SKM-1 (cell line): ENCODE measurements around the gene NAP1L1.

Source experiments
- DNase-seq: peaks from one replicate; lab custom pipeline; 2025; ENCODE audit not compliant: unreplicated experiment; lab: John Stamatoyannopoulos, UW

NAP1L1 gene

DNA sequence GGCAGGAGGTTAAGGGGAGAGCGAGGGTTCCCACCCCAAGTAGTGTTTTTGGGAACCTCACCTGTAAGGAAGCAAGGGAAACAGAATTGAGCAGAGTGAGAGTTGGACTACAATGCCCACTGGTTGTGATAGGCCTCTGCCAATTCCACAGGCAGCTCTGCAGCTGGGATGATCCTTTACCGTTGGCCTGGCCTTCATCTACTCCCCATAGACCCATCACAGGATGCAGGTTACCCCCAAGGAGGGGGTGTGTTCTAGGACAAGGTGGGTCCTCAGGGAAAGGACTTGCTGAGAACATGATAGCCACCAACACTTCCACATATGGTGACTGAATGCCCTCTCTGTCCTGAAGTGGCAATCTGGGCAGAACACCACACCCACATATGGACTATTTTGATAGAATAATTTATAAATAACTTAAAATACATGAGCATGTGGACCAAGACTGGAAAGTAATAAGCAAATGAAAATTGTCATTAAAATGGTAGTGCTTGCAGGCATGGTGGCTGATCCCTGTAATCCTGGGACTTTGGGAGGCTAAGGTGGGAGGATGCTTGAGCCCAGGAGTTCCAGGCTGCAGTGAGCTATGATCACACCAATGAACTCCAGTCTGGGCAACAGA, 61.3 kb downstream of the NAP1L1 start:
- DNase-seq = no peak

DNA sequence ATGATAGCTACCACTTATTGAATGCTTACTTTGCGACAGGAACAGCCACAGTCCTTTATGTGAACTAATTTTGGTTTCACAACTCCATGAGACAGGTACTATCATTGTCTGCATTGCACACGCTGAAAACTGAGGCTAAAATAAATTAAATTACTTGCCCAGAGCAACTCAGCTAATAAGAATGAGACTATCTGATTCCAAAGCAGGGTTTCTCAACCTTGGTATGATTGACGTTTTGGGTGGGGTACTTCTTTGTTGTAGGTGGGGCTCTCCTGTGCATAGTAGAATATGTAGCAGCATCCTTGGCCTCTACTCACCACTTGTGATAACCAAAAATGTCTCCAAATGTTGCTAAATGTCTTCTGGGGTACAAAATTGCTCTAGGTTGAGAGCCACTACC, 62.0 kb downstream of the NAP1L1 start:
- DNase-seq = no peak

DNA sequence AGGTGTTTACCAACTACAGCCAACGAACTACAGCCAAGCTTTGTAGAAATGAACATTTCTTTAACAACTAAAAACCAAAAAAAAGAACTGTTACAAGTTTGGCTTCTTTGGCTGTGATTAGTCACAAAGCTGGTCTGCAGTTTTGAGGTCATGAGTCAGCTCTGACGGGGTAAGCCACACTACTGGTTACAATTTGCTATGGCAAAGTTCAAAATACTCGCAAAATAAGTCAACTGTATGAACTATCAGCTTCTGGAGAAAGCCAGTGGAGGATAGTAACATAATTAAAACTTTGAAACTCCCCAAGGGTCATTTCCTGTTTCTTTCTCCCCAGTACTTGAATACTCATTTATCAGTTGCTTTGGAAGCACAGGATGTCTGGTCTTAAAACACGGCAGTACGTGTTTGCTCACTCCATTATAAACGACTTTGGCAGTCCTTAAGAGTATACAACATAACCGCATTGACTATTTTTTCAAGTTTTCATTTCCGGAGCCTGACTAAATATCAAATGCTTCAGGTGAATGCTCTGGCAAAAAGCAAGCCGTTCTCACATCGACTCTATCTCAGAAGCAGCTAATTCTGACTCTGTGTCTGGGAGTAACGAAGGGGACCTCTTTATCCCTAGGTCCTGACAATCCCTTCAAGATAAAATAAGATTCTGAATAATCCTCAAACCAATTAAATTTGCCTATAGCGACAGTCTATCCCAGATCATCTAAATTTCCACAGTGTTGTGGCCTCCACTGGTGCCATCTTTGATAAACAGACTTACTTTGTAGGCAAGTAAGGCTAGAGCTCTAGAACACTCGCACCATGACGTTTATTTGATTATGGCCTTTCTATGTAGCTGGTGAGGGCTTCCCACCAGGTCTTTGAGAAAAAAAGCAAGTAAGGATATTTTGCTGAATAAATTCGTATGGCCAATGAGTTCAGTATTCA, 63.5 kb downstream of the NAP1L1 start:
- DNase-seq = no peak

DNA sequence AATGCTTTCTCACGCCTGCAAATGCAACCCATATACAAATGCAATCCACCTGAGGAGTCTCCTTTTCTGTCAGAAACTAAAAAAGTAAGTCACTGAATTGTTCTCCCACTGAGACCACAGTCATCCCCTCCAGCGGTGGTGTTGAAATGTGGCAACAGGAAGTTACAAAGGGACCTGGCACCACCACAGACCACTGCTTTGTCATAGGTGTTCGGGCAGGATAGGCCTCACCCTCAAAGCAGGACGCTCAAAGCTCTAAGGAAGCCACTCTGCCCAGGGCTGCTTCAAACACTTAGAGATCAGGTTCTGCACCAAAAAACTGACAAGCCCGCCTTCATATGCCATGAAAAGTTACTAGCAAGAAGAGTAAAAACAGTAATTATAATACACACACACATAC, 64.2 kb downstream of the NAP1L1 start:
- DNase-seq = peak; percentile 26

DNA sequence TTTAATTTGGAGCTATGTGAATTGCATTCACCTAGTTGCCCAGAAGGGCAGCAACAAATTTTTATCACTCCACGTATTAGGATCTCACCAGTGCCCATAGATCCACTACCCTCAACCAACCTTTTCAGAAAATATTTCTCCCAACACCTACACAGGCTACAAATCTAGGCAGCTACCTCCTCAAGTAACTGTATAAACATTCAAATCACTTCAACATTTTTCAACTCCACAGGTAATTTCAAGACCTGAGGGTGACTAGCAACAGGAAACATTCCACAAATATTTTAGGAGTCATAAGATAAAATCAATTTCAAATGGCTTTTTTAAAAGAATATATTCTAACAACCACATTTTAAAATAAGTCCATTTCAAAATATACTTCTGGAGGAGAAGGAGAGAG, 65.8 kb downstream of the NAP1L1 start:
- no peak for DNase-seq

DNA sequence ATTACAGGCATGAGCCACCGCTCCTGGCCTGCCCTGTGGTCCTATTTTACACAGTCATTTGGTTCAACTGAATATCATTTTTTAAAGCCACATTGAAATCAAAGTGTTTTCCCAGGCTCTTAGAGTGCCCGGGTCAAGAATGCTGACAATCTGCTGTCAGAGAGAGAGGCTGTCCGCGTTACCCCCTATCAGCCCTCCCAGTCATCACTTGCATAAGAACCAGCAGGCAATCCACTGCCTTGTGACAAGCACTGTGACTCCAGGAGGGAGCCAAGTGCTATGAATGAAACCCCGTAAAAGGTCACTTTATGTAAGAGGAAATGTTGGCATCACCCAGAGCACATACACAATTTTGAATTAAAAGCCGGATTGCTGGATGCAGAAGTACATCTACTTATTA, 66.4 kb downstream of the NAP1L1 start:
- no peak for DNase-seq

DNA sequence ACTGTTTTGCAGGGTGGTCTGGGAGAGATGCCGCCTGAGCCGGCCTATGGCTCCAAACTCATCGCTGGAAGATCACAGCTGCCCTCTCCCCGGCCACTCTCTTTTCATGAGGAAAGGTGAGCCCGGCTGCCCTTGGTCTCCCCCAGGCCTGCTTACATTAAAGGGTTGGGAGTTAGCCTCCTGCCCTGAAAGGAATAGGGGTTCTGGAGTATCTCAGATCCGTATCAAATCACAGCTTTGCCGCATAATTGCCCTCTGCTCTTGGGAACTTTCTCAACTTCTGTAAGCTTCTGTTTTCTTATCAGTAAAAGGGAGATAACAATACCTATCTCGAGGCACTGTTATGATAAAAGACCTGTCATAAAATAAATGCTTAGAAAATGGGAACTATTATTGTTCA, 70.5 kb downstream of the NAP1L1 start:
- DNase-seq = no peak

DNA sequence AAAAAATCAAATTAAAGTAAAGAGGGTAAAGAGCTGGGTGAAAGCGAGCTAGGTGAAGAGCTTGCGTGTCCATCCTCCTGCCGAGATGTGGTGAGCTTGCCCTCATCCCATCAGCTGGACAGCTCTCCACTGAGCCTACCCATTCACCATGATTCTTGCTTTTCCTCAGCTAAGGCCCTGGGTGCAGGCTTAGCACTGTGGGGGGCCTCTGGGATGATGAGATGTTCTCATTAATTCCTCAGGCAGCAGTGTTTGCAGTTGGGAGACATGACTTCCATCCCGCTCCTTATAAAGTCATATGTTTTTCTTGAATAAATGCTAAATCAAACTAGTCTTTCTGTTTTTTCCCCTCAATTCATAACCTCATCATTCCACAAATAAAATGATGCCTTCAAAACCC, 70.9 kb downstream of the NAP1L1 start:
- no peak for DNase-seq

DNA sequence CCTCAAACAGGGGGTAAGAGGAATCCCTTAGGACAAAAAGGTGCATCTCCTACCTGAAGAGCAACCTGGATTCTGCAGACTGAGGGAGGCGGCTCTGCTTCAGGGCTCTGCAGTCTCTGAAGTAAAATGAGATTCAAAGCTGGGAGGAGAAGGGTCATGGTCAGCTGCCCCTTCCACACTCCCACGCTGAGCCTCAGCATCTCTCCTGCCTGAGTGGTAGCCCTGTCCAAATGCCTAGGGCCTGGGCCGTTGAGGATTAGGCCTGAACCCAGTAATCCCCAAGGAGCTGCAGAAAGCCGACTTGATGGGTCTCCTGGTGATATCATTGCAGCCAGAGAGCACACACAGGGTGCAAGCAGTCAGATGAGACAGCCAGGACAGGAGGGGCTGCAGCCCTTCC, 71.8 kb downstream of the NAP1L1 start:
- no peak for DNase-seq

DNA sequence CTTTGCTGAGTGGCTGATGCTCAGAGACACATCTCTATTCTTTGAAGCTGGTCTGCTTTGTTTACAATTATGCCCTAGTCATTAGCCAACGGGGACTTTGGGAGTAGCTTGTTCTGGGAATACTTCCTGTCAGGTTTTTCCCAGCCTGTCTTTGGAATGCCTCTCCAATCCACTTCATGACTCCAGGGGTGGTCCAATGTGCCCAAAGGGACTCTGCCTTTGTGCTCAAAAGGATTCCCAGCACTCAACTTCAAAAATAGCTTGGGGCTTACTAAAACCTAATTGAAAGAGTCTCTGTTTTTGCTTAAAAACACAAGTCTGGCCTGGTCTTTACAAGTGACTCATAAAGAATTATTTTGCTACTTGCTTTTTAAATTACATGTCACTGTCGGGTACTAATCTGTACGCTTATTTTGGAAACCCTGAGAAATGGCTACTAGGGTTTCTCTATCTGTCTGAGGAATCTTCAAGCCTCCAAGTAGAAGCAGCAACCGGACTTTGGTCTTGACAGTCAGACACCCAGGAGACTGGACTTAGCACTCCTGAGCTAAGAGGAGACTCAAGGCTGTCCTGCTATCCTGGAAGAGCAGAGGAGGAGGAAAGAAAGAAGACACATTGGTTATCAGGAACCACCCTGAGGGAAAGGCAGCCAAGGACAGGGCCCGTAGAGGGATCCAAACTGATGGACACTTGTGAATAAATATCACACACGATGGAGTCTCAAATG, 73.6 kb downstream of the NAP1L1 start:
- no peak for DNase-seq

DNA sequence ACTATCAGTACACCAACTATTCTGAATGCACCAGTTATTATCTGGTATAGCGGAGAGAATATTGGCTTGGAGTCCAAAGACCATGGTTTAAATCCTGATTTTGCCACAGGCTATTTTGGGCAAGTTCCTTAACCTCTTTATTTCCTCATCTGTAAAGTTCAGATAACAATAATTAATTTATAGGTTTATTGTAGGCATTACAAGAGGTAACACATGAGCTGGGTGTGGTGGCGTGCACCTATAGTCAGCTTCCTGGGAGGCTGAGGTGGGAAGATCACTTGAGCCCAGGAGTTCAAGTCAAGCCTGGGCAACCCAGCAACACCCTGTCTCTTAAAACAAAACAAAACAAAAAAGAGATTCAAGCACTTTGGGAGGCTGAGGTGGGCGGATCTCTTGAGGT, 76.1 kb downstream of the NAP1L1 start:
- DNase-seq = no peak

DNA sequence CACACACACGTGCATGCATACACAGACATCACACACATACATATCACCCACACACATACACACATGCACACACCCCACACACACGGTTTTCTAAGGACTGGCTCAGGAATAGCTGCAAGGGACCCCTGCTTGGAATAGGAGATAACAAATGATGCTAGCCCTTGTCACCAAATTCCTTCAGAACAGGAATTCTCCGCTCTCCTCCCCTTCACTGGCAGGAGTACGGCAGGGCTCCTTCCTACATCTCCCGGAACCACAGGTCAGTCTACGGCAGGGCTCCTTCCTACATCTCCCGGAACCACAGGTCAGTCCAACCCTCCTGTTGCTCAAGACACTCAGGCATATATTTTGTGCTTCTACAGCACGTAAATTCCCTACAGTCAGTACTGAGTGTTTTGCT, 76.8 kb downstream of the NAP1L1 start:
- no peak for DNase-seq

DNA sequence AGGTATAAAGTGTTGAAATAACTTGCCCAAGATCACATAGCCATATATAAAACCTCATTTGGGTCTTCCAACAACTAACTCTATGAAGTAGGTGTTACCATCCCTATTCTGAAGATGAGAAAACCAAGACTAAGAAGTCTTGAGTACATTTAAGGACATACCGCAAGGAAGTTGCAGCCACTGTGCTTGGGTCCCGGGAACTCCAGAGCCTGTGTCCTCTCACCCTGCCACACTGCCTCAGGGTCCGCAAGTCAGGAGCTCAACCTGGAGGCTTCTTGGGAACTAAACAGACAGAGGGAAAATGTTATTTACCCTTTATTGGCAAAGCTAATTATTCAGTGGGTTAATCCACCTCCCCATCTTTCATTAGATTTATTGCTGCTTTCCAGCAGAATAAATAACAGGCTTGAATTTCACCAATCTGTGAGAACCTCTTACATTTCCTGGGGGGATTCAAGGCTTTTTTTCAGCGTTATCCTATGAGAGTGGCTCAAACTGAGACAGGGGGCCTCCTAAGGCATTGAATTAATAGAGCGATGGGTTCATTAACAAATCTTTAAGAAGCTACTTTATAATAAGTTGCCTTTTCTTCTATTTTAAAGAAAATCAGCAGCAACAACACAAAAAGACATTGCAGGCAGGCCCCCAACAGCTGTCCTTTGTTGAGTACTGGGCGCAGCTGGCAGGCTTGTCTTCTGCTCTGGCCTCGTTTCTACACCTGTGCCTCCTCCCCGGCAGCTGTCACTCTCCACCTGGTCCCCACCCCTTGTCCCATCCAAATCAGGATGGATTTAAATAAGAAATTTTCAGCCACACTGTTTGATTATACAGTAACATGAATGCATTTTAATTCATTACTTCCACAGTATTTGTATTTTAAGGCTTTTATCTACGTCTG, 78.2 kb downstream of the NAP1L1 start:
- no peak for DNase-seq

DNA sequence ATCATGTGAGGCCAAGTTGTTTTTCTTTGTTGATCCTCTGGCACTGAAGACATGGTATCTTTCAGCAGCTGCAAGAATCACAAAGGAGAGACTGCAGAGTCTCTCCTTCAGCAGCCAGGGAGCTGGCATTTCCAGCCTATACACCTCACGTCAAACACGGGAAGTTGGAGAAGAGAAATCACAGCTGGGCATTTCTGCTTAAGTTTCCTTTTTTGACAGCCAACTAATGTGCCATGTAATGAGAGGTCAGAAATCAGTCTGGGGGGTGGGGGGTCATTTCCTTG, 81.2 kb downstream of the NAP1L1 start:
- DNase-seq = no peak

DNA sequence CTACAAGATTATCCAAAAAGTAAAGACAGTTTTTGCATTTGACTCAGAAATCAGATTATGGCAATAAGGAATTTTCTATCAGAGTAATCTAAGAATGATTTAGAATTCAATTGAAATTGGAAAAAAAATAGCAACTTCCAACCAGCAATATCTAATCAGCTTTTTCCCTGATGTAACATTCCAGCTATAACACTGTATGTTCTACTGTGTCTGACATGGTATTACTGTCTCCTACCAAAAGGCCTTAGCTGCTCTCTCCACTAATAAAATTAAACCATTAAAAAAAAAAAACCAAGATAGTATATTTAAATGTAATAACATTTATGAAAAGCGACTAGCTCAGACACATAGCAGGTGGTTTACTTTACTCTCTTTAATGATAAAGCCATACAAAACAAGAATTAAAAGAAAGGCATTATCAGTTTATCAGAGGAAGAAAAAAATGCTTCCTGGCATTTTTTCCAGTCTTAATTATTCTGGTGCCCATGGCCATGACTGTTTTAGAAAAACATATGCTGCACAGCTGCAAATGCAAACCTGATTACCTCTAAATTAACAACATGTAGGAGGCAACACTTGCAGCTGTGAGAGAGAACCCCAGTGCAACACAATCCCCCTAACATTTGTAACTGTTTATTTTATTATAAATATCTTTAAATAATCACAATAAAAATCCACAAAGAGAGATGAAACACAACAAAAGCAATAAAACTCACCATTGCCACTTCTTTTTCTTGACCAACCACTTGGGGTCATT, 81.7 kb downstream of the NAP1L1 start:
- DNase-seq = no peak

DNA sequence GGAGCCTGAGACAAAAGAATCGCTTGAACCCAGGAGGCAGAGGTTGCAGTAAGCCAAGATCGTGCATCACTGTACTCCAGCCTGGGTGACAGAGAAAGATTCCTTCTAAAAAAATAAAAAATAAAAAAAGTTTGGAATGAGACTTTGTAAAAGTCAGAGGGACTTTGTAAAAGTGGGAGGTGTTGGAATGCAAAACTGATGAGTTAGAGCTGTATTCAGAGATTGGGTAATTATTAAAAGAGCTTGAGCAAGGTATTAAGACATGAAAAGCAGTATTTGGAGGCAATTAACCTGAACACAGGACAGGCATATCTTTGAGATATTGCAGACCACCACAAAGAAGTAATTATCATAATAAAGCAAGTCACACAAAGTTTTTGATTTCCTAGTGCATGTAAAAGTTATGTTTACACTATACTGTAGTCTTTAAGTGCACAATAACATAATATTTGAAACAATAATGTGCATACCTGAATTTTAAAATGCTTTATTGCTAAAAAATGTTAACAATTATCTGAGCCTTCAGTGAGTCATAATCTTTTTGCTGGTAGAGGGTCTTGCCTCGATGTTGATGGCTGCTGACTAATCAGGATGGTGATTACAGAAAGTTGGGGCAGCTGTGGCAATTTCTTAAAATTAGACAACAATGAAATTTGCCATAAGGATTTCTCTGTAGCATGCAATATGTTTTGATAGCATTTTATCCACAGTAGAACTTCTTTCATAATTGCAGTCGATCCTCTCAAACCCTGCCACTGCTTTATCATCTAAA, 86.0 kb downstream of the NAP1L1 start:
- DNase-seq = no peak

DNA sequence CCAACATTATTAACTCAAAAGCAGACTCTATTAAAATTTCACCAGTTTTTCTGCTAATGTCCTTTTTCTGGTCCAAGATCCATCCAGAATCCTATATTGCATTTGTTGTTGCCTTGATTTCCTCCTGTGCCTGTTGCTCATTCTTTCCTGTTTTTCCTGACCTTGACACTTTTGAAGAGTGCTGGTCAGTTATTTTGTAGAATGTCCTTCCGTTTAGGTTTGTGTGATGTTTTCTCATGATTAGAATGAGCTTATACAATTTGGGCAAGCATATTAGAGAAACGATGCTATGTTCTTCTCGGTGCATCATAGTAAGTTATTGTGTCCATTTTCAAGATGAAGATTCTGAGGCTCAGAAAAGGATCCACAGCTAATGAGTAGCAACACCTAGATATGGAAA, 86.8 kb downstream of the NAP1L1 start:
- no peak for DNase-seq

DNA sequence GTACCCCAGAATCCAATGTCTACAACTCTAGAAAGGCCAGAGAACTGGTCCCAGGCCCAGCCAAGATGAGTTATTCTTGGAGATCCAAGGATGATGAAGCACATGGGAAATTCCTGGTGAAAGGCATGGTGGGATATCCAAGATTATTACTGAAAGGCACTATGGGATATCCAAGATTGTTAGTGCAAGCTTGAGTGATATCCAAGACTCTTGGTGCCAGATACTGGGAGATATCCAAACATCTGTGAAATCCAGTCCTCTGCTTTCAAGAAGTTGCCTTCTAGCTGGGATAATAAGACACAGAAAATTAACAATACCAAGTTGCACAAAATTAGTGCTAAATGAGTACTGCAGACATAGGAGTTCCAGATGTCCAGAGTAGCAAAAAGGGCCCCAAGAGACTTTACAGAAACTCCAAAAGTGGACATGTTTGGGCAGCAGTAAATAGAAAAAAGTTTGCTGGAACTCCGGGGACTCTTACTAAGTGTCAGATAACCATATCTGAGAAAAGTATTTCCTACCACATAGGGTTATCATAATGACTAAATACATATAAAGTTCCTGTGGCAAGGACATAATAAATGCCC, 87.5 kb downstream of the NAP1L1 start:
- DNase-seq = no peak

DNA sequence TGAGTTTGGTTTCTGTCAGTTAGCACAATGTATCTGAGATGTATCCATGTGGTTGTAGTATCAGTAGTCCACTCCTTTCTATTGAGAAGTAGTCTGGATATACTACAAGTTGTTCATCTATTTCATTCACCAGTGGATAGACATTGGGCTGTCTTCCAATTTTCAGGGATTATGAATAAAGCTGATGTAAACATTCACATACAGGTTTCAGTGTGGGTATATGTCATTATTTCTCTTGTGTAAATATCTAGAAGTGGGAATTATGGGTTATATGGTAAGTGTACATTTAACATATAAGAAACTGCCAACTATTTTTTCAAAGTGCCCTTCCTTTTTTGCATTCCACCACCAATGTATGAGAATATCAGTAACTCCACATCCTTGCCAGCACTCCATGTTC, 88.8 kb downstream of the NAP1L1 start:
- no peak for DNase-seq
